Measurements from ENCODE around the gene CNNM3.
A peak's percentile ranks its signal among the peaks of the same experiment; 100 is the strongest.
"Not testable (repeated sequence)": the region's sequence is repeated elsewhere in the genome, so short reads cannot be mapped to it uniquely, and the experiment has no call there.

CNNM3 gene

GRCh38 chr2:96816127-96816835 lies at the start of gene CNNM3:
Gene CNNM3, plus strand, starts transcription at chr2:96816268. Its CDS starts 10 bp downstream, at chr2:96816278.
- peak; percentile 87 to 91 for DNase-seq

DNA sequence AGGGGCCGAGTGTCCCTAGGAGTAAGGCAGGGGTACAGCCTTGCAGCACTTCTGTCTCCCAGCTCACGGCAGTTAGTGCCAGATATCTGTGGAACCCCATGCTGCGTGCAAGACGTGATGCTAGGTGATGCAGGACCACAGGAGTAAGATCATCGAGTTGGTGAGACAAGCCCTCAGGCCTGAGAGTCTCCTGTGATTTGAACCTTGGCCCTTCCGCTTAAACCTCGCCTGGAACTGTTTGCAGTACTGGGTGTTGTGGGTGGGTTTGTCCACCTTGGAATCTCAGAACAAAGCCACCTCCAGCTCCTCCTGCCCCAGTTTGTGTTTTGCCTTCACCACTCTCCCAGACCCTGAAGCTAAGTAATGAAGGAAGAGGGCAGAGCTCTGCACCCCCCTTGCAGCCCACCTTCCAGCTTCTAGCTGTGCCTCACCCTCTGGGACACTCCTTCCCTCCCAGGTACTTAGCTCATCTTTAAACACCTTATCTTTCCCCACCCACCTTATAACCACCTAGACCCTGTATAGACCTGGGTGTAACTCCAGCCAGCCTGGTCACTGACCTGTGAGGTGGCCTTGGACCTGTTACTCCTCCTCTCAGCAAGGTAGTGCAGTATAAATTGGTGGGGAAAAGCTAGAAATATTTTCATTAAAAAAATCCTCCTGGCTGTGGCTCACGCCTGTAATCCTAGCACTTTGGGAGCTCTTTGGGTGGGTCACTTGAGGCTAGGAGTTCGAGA lies 48.8 kb upstream of the CNNM3 start:
- no peak for DNase-seq

DNA sequence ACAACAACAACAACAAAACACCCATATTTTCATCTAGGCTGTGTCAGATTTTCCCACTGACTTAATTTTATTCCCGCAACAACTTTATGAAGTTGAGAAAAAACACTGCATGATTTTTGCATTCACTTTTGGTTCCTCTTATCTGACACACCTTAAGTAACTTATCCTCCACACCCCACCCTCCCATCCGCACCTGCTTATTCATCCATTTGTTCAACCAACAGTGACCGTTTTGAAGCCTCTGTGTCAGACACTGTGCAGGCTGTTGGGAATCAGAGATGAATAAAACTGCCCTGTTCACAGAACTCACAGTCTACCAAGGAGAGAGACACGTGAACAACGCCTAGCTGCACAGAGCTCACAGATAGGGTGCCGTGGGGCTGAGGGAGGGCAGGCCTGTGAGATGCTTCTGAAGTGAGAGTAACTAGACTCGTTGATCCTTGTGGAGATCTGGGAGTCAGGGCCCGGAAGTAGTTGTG lies 47.9 kb upstream of the CNNM3 start:
- no peak for DNase-seq

DNA sequence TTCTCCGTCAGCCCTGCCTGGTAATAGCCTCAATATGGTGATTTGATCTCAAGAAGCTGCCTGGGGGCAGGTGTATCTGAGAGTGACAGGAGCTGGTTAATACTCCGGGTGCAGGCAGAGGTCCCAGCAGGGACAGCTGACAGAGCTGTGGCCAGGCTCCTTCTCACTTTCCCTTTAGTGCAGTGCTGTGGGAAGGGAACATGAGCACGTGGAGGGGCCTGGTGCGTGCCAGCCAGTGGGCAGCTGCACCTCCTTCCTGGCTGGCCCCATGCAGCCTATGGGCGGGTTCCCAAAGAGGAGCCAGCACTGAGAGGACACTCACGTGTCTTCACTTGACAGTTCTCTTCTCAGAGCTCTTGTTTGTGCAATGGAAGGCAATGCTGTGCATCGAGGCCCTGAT lies 46.3 kb upstream of the CNNM3 start:
- no peak for DNase-seq

DNA sequence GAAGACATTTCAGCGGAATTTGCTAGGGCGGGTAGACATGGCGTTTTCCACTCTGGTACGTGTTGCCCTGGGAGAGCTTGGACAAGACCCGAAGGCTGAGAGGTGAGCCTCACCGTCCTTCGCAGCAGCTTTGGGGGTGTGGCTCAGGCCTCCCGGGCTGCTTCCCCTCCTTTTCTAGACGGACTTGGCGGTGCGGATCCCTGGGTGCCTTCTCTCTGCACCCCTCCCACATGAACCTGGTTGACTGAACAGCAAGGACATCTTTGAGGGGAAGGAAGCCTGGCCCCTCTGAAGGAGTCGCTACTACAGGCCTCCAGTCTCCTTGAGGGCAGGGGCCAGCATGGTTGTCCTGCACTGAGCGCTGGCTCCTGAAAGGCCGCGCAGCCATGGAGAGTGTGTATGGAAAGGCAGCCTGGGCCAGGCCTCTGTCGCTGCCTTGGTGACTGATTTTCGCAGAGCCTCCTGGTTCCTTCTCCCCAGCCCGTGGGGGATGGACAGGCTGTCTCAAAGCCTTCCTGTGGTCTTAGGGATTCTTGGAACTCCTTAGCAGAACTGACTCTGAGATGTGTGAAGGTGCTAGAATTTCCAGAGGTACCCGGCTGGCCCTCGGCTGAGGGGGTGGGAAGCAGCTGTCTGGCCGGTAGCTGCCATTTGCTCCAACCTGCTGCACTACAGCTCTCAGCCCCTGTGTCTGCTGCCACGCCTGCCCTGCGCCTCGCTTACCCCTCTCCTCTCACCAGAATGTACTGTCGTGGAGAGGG lies 45.4 kb upstream of the CNNM3 start:
- no peak for DNase-seq

DNA sequence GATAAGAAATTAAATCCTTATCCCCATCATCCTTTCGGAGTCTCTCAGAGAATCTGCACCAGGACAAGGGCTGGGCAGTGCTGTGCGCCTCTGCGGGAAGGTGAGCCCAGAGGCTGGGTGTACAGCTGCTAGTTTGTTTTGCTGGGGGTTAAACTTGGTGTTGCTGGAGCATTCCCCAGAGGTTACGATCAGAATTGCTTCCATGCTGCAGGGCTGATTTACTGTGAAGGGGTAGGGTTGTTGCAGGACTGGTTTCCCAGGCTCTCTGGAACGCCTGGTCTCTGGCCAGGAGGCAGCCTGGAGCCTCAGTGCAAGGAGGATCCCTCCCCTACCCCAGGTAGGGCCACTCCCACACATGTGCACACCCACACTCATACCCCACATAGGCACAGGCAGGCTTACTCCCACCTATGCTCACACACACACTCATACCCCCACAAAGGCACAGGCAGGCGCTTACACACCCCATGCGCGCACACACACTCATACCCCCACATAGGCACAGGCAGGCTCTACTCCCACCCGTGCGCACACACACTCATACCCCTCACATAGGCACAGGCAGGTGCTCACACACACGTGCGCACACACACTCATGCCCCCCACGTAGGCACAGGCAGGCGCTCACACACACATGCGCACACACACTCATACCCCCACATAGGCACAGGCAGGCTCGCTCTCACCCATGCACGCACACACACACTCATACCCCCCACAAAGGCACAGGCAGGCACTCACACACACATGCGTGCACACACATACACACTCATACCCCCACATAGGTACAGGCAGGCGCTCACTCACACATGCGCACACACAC lies 44.1 kb upstream of the CNNM3 start:
- no peak for DNase-seq

GRCh38 chr2:96772903-96773671 lies 43.0 kb upstream of the CNNM3 start:
- no peak for DNase-seq

- peak in 1 of 2 experiments; percentile 3 for DNase-seq
These were observed 42.1 kb upstream of the CNNM3 start for GRCh38 chr2:96773922-96774321.

- DNase-seq: no peak
These were observed 40.9 kb upstream of the CNNM3 start for GRCh38 chr2:96775160-96775559.

GRCh38 chr2:96783388-96783787 lies 32.7 kb upstream of the CNNM3 start:
- no peak for DNase-seq

GRCh38 chr2:96787411-96787810 lies 28.7 kb upstream of the CNNM3 start:
- DNase-seq: no peak

- no peak for DNase-seq
These were observed 27.4 kb upstream of the CNNM3 start for GRCh38 chr2:96788442-96789244.

- no peak for DNase-seq
These were observed 26.8 kb upstream of the CNNM3 start for GRCh38 chr2:96789245-96789617.

GRCh38 chr2:96792772-96793749 lies 23.0 kb upstream of the CNNM3 start:
- no peak for DNase-seq

DNA sequence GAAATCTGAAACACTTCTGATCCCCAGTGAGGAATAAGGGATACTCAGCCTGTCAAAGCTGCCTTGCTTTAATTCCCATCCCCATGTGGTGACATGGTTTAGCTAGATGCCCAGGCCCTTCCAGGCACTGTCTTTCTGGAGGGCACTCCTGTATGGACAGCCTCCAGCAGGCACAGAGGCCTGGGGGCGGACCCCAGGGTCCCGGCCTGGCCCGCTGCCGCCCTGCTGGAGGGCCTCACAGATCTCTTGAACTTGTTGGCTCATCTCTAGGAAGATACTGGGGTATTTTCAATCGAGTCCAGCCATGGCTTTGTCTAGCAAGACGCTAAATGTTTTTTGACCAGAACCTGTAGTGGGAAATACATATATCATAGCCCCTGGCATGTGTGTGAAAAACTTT lies 21.0 kb upstream of the CNNM3 start:
- no peak for DNase-seq

GRCh38 chr2:96796497-96796896 lies 19.6 kb upstream of the CNNM3 start:
- DNase-seq: not testable (repeated sequence)

GRCh38 chr2:96797066-96797625 lies 18.9 kb upstream of the CNNM3 start:
- no peak for DNase-seq

GRCh38 chr2:96798733-96799622 lies 17.1 kb upstream of the CNNM3 start:
- DNase-seq: no peak

DNA sequence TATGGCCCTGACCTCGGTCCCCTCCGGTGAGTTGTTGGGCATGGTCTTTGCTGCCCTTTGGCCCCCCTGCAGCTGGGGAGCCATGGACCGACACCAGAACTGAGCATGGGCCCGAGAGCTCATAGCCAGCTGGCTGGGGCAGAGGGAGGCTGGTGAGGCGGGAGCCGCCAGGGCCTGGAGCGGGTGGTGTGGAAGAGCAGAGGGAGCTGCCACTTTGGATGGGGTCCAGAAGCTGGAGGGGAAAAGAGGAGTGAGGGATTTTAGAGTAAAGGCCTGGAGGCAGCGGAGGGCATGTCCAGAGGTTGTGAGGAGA lies 16.5 kb upstream of the CNNM3 start:
- DNase-seq: no peak
